ENCODE results near the gene WNK2. TPM values are rescaled to one million over a fixed set of nuclear protein-coding genes. Genes with fewer than 3 reads are reported as not detected.

WNK2 gene
- polyA plus RNA-seq, 3 donors, result 0.40 TPM; not detected in 2

DNA sequence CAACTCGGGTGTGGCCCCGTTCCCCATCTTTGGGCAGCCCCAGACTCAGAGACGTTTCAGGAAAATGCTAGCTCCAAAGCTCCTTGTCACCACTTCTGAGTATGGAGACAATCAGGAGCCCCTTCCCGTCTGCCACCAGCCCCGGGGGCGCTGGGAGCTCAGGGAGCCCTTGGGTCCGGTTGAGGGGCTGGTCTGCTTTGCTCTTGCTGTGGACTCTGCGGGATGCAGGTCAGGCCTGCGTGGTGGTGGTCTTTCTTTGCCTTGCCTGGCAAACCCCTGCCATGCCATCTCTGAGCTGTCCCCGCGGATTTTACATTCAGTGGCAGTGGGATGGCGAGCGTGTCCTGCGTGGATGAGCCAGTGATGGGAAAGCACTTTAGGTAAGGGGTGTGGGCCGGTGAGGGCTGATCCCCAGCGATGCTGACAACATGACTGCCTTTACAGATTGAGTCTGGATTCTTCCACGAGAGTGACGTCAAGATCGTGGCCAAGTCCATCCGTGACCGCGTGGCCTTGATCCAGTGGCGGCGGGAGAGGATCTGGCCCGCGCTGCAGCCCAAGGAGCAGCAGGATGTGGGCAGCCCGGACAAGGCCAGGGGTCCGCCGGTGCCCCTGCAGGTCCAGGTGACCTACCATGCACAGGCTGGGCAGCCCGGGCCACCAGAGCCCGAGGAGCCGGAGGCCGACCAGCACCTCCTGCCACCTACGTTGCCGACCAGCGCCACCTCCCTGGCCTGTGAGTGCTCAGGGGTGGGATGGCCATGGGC, 63.3 kb downstream of the WNK2 start:
- Histone ChIP-seq H2AFZ (ENCODE audit: insufficient read depth, low read depth, low read length, poor library complexity, severe bottlenecking) (no peak overlapping the region), H3K9me3 (replicated peaks in 1 of 2; ENCODE audit: control insufficient read depth in 1 of 2, insufficient read depth in 1 of 2, low read length in 2 of 2) (no peaks in the 10 kb centered on the region), H3K79me2 (ENCODE audit: insufficient read depth, low read length) (no peaks in the 10 kb centered on the region), H3K27me3 (ENCODE audit: control insufficient read depth in 2 of 2, insufficient read depth in 2 of 2, low read length in 2 of 2) (no peaks in the 10 kb centered on the region), H3K4me1 (ENCODE audit: control insufficient read depth in 1 of 2, insufficient read depth in 2 of 2, low read length in 2 of 2) (no peaks in the 10 kb centered on the region), H3K36me3 (replicated peaks in 1 of 2; ENCODE audit: control insufficient read depth in 1 of 2, insufficient read depth in 2 of 2, low read length in 2 of 2) (no peaks in the 10 kb centered on the region), H3K4me2 (replicated peaks; ENCODE audit: extremely low read depth, low read length, poor library complexity, severe bottlenecking) (no peak overlapping the region), H4K20me1 (ENCODE audit: insufficient read depth, low read length) (no peaks in the 10 kb centered on the region), H3K4me3 (replicated peaks in 1 of 3; ENCODE audit: low read depth in 2 of 3, low read length in 3 of 3) (no peak overlapping the region), H3K9ac (ENCODE audit: insufficient read depth, low read length, poor library complexity, severe bottlenecking) (no peak overlapping the region), H3K27ac (ENCODE audit: low read depth in 1 of 2, low read length in 2 of 2) (no peak overlapping the region)
- no peaks in the 10 kb centered on the region for H3K36me3 Mint-ChIP-seq
- no peaks in the 10 kb centered on the region for H3K9me3 Mint-ChIP-seq
- no peak overlapping the region for H3K4me3 Mint-ChIP-seq
- peaks cover 8 to 42% (median 22%) of the 10 kb centered on the region in 3 donors for H3K27me3 Mint-ChIP-seq (ENCODE audit: low read depth in 3 of 3)
- WGBS (ENCODE audit: insufficient coverage), result 95% methylated on average over 33 of the region's 36 CpGs
- H3K4me1 Mint-ChIP-seq, result no peaks in the 10 kb centered on the region
- intact Hi-C loops (cut with micrococcal nuclease), result no loop called here
- no peak overlapping the region for H3K27ac Mint-ChIP-seq
- TF ChIP-seq, protein P1, sequence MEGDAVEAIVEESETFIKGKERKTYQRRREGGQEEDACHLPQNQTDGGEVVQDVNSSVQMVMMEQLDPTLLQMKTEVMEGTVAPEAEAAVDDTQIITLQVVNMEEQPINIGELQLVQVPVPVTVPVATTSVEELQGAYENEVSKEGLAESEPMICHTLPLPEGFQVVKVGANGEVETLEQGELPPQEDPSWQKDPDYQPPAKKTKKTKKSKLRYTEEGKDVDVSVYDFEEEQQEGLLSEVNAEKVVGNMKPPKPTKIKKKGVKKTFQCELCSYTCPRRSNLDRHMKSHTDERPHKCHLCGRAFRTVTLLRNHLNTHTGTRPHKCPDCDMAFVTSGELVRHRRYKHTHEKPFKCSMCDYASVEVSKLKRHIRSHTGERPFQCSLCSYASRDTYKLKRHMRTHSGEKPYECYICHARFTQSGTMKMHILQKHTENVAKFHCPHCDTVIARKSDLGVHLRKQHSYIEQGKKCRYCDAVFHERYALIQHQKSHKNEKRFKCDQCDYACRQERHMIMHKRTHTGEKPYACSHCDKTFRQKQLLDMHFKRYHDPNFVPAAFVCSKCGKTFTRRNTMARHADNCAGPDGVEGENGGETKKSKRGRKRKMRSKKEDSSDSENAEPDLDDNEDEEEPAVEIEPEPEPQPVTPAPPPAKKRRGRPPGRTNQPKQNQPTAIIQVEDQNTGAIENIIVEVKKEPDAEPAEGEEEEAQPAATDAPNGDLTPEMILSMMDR (IDR thresholded peaks at IDR 0.05), result no peak
- no peak for DNase-seq

- no peaks in the 10 kb centered on the region for H3K79me2 ChIP-seq (ENCODE audit: insufficient read depth, low read length)
- no peaks in the 10 kb centered on the region for H3K9me3 Mint-ChIP-seq
- no peaks in the 10 kb centered on the region for H3K27me3 ChIP-seq (ENCODE audit: control insufficient read depth in 2 of 2, insufficient read depth in 2 of 2, low read length in 2 of 2)
- 95% methylated on average over 8 of the region's 9 CpGs for WGBS (ENCODE audit: insufficient coverage)
- intact Hi-C loops (cut with micrococcal nuclease), result no loop called here
- no peak overlapping the region for H3K4me3 ChIP-seq (replicated peaks in 1 of 3; ENCODE audit: low read depth in 2 of 3, low read length in 3 of 3)
- H3K27ac Mint-ChIP-seq, result no peak overlapping the region
- no peaks in the 10 kb centered on the region for H3K9me3 ChIP-seq (replicated peaks in 1 of 2; ENCODE audit: control insufficient read depth in 1 of 2, insufficient read depth in 1 of 2, low read length in 2 of 2)
- no peak overlapping the region for H3K4me2 ChIP-seq (replicated peaks; ENCODE audit: extremely low read depth, low read length, poor library complexity, severe bottlenecking)
- TF ChIP-seq, protein P1 (IDR thresholded peaks at IDR 0.05), result no peak
- H3K27me3 Mint-ChIP-seq (ENCODE audit: low read depth in 3 of 3), result peaks cover 8 to 40% (median 19%) of the 10 kb centered on the region in 3 donors
- H3K4me3 Mint-ChIP-seq, result no peak overlapping the region
- H3K36me3 Mint-ChIP-seq, result no peaks in the 10 kb centered on the region
- no peak overlapping the region for H3K27ac ChIP-seq (ENCODE audit: low read depth in 1 of 2, low read length in 2 of 2)
- DNase-seq, result no peak
- H3K9ac ChIP-seq (ENCODE audit: insufficient read depth, low read length, poor library complexity, severe bottlenecking), result no peak overlapping the region
- H3K4me1 Mint-ChIP-seq, result no peaks in the 10 kb centered on the region
- H4K20me1 ChIP-seq (ENCODE audit: insufficient read depth, low read length), result no peaks in the 10 kb centered on the region
- no peaks in the 10 kb centered on the region for H3K4me1 ChIP-seq (ENCODE audit: control insufficient read depth in 1 of 2, insufficient read depth in 2 of 2, low read length in 2 of 2)
- no peaks in the 10 kb centered on the region for H3K36me3 ChIP-seq (replicated peaks in 1 of 2; ENCODE audit: control insufficient read depth in 1 of 2, insufficient read depth in 2 of 2, low read length in 2 of 2)
- H2AFZ ChIP-seq (ENCODE audit: insufficient read depth, low read depth, low read length, poor library complexity, severe bottlenecking), result no peak overlapping the region
These were observed 64.0 kb downstream of the WNK2 start for GRCh38 chr9:93247892-93248291.

Data from CD14-positive monocyte (primary cell).